MG63 (cell line): Measurements from ENCODE around the gene NAA38. TPM values are rescaled to one million over a fixed set of nuclear protein-coding genes. Genes with fewer than 3 reads are reported as not detected.

ENCODE experiments used
- DNase-seq: peaks from one replicate; pipeline ENCODE4 v3.0.0-alpha.2; 2020
- H3K27me3 ChIP-seq: fragments of 250-450 bp; sonication (Bioruptor Pico); 2 replicates; pipeline ENCODE4 v1.5.1; 2020; ENCODE audit warnings: mild to moderate bottlenecking, moderate library complexity
- H3K36me3 ChIP-seq: fragments of 250-450 bp; sonication (Bioruptor Pico); 2 replicates; pipeline ENCODE4 v1.5.1; 2020; ENCODE audit warnings: mild to moderate bottlenecking, moderate library complexity
- H3K4me3 ChIP-seq: fragments of 250-450 bp; sonication (Bioruptor Pico); 2 replicates; pipeline ENCODE4 v1.5.1; 2020; ENCODE audit warnings: mild to moderate bottlenecking, moderate library complexity
- H3K9me3 ChIP-seq: fragments of 250-450 bp; sonication (Bioruptor Pico); 2 replicates; pipeline ENCODE4 v1.5.1; 2020; ENCODE audit warnings: mild to moderate bottlenecking, moderate library complexity
- total RNA-seq: library from RNA; depleted of rRNA; stranded (reverse); fragments of >200 nt; shearing (Covaris generic); gene quantifications from 2 replicates; pipeline ENCODE4 v1.2.3, GENCODE V29; 2014; ENCODE audit warnings: low replicate concordance

The NAA38 gene
- total RNA-seq, 1 experiment from 2014 or later: 264 TPM

GRCh38 chr17:7857713-7858521 lies 558 bp upstream of the NAA38 start, which contains the start of gene CYB5D1:
CYB5D1 (plus strand) TSS chr17:7858003; CDS start chr17:7858135, 132 bp downstream.
- Histone ChIP-seq H3K4me3 (peak within 1 kb of the TSS; percentile 82), H3K36me3 (peaks cover 46% of the 10 kb centered on the region), H3K27me3 (no peaks in the 10 kb centered on the region), H3K9me3 (no peaks in the 10 kb centered on the region)
- DNase-seq: peak; percentile 92

- H3K36me3 ChIP-seq: peaks cover 55% of the 10 kb centered on the region
- DNase-seq: no peak
- H3K9me3 ChIP-seq: no peaks in the 10 kb centered on the region; the same call in 1 of the 2 replicates
- H3K4me3 ChIP-seq: peak overlapping the region; percentile 82
- no peaks in the 10 kb centered on the region for H3K27me3 ChIP-seq
Observed at GRCh38 chr17:7856011-7856810, 1.1 kb downstream of the NAA38 start.

GRCh38 chr17:7855660-7856010 lies 1.7 kb downstream of the NAA38 start:
- H3K36me3 ChIP-seq: peaks cover 60% of the 10 kb centered on the region
- no peaks in the 10 kb centered on the region; the same call in 1 of the 2 replicates for H3K9me3 ChIP-seq
- H3K4me3 ChIP-seq: peak overlapping the region; percentile 82
- DNase-seq: no peak
- H3K27me3 ChIP-seq: no peaks in the 10 kb centered on the region

GRCh38 chr17:7854851-7855659 lies 2.3 kb downstream of the NAA38 start, which contains the start of gene TMEM88:
TMEM88 (plus strand) TSS chr17:7855066; CDS start chr17:7855075, 9 bp downstream.
- Histone ChIP-seq H3K9me3 (no peaks in the 10 kb centered on the region; the same call in 1 of the 2 replicates), H3K4me3 (peak within 1 kb of the TSS; percentile 82), H3K36me3 (peaks cover 61% of the 10 kb centered on the region), H3K27me3 (no peaks in the 10 kb centered on the region)
- DNase-seq: no peak

GRCh38 chr17:7854078-7854777 lies 3.1 kb downstream of the NAA38 start:
- no peak overlapping the region for H3K4me3 ChIP-seq
- no peak for DNase-seq
- peaks cover 63% of the 10 kb centered on the region for H3K36me3 ChIP-seq

GRCh38 chr17:7853691-7854038 lies 3.7 kb downstream of the NAA38 start:
- H3K36me3 ChIP-seq: peaks cover 63% of the 10 kb centered on the region
- no peak for DNase-seq
- no peak overlapping the region for H3K4me3 ChIP-seq
- no peaks in the 10 kb centered on the region; the same call in 1 of the 2 replicates for H3K9me3 ChIP-seq
- no peaks in the 10 kb centered on the region for H3K27me3 ChIP-seq

More at GRCh38 chr17:7854078-7854777, 3.1 kb downstream of the NAA38 start:
- Histone ChIP-seq H3K9me3 (no peaks in the 10 kb centered on the region; the same call in 1 of the 2 replicates), H3K27me3 (no peaks in the 10 kb centered on the region)

- peaks cover 59% of the 10 kb centered on the region for H3K36me3 ChIP-seq
- no peaks in the 10 kb centered on the region; the same call in 1 of the 2 replicates for H3K9me3 ChIP-seq
- no peaks in the 10 kb centered on the region for H3K27me3 ChIP-seq
- no peak overlapping the region for H3K4me3 ChIP-seq
- no peak for DNase-seq
Observed at GRCh38 chr17:7852919-7853690, 4.3 kb downstream of the NAA38 start.

GRCh38 chr17:7852262-7852670 lies 5.1 kb downstream of the NAA38 start:
- H3K9me3 ChIP-seq: no peaks in the 10 kb centered on the region; the same call in 1 of the 2 replicates
- H3K27me3 ChIP-seq: no peaks in the 10 kb centered on the region
- peaks cover 61% of the 10 kb centered on the region for H3K36me3 ChIP-seq
- DNase-seq: no peak
- H3K4me3 ChIP-seq: no peak overlapping the region

GRCh38 chr17:7851438-7852261 lies 5.7 kb downstream of the NAA38 start:
- Histone ChIP-seq H3K4me3 (no peak overlapping the region), H3K36me3 (peaks cover 65% of the 10 kb centered on the region), H3K9me3 (no peaks in the 10 kb centered on the region; the same call in 1 of the 2 replicates), H3K27me3 (no peaks in the 10 kb centered on the region)
- peak; percentile 41 for DNase-seq

- Histone ChIP-seq H3K4me3 (no peak overlapping the region), H3K36me3 (peaks cover 65% of the 10 kb centered on the region)
Observed at GRCh38 chr17:7850701-7851437, 6.5 kb downstream of the NAA38 start.

GRCh38 chr17:7849751-7850504 lies 7.4 kb downstream of the NAA38 start:
- H3K27me3 ChIP-seq: no peaks in the 10 kb centered on the region
- peaks cover 64% of the 10 kb centered on the region for H3K36me3 ChIP-seq
- no peak for DNase-seq
- no peak overlapping the region for H3K4me3 ChIP-seq
- no peaks in the 10 kb centered on the region; the same call in 1 of the 2 replicates for H3K9me3 ChIP-seq

More at GRCh38 chr17:7850701-7851437, 6.5 kb downstream of the NAA38 start:
- no peak for DNase-seq
- Histone ChIP-seq H3K9me3 (no peaks in the 10 kb centered on the region; the same call in 1 of the 2 replicates), H3K27me3 (no peaks in the 10 kb centered on the region)

- DNase-seq: no peak
- Histone ChIP-seq H3K36me3 (peaks cover 62% of the 10 kb centered on the region), H3K9me3 (no peaks in the 10 kb centered on the region; the same call in 1 of the 2 replicates), H3K4me3 (no peak overlapping the region), H3K27me3 (no peaks in the 10 kb centered on the region)
Observed at GRCh38 chr17:7849130-7849750, 8.1 kb downstream of the NAA38 start.

- no peak for DNase-seq
- H3K27me3 ChIP-seq: no peaks in the 10 kb centered on the region
- H3K4me3 ChIP-seq: no peak overlapping the region
- peaks cover 62% of the 10 kb centered on the region for H3K36me3 ChIP-seq
- H3K9me3 ChIP-seq: no peaks in the 10 kb centered on the region; the same call in 1 of the 2 replicates
Observed at GRCh38 chr17:7848739-7849129, 8.6 kb downstream of the NAA38 start.
